Transverse colon (tissue), 4 donors: ENCODE measurements around the gene SRSF4. TPM values are rescaled to one million over a fixed set of nuclear protein-coding genes. Genes with fewer than 3 reads are reported as not detected.

Source experiments
- DNase-seq: peaks from one replicate; pipeline ENCODE4 v3.0.0-alpha.2; 2019
- H3K27ac ChIP-seq, 4 donors: fragments of 200-600 bp; sonication (generic); 2 replicates each; pipeline ENCODE4 v1.5.1; 2016 to 2018; ENCODE audit warnings: inconsistent platforms in 4 of 4
- H3K27me3 ChIP-seq: fragments of 200-600 bp; sonication (generic); 2 replicates; pipeline ENCODE4 v1.5.1; 2017; ENCODE audit warnings: inconsistent platforms
- H3K36me3 ChIP-seq, 4 donors: fragments of 200-600 bp; sonication (generic); 2 replicates each; pipeline ENCODE4 v1.5.1; 2017 to 2019; ENCODE audit warnings: inconsistent platforms in 4 of 4
- H3K4me1 ChIP-seq, 4 donors: fragments of 200-600 bp; sonication (generic); 2 replicates each; pipeline ENCODE4 v1.5.1; 2017 to 2020; ENCODE audit warnings: inconsistent platforms in 4 of 4
- H3K4me3 ChIP-seq, 4 donors: fragments of 200-600 bp; sonication (generic); 1 replicate in 1 of 4; 2 replicates in 3 of 4; pipeline versions ENCODE4 v1.5.1 to v1.6.1; 2017 to 2019; ENCODE audit warnings: inconsistent platforms in 4 of 4
- H3K9me3 ChIP-seq, 2 donors: fragments of 200-600 bp; sonication (generic); 2 replicates each; pipeline ENCODE4 v1.5.1; 2017 to 2019; ENCODE audit warnings: inconsistent platforms in 2 of 2
- EP300 ChIP-seq: sonication (generic); formaldehyde crosslinking; IDR thresholded peaks from one replicate; pipeline ENCODE4 v1.6.1; 2017; ENCODE audit warnings: antibody characterized with exemption, low read depth
- POLR2A ChIP-seq: fragments of 450-650 bp; IDR thresholded peaks from one replicate; pipeline ENCODE4 v1.6.1; 2016; ENCODE audit warnings: antibody characterized with exemption, mild to moderate bottlenecking, moderate library complexity
- POLR2AphosphoS5 ChIP-seq, 3 donors: sonication (generic); formaldehyde crosslinking; IDR thresholded peaks; one replicate each; pipeline ENCODE4 v1.6.1; 2016; ENCODE audit warnings: antibody characterized with exemption in 3 of 3
- WGBS, 2 donors: methylation state at CpG; one replicate each; pipeline ENCODE4 v1.1.5; 2018; ENCODE audit warnings: low coverage in 1 of 2; 5-methylcytosine and 5-hydroxymethylcytosine counted together
- in situ Hi-C, 4 donors: fragments of 200-750 bp; cut with MboI; loops; one replicate each; pipeline versions ENCODE4 v1.15.0 to v1.15.1; 2017; ENCODE audit warnings: low sequenced_read_pairs in 3 of 4, low pct_ligation_motif_present in 1 of 4, low pct_unique_long_range_greater_than_20kb in 1 of 4
- intact Hi-C: fragments of 100-400 bp; cut with DNase I; formaldehyde crosslinking; loops from one replicate; pipeline ENCODE4 v1.15.1; 2023; ENCODE audit warnings: low total_unique reads
- total RNA-seq, 4 donors: library from RNA; depleted of rRNA; stranded (reverse); fragments of >200 nt; gene quantifications; one replicate each; pipeline ENCODE4 v1.1.0, GENCODE V29; 2016
- TF ChIP-seq, protein P1 (sequence below), 5 experiments: fragments of 200-600 bp in 3 of 5; fragments of 450-650 bp in 2 of 5; sonication (generic) in 3 of 5; IDR thresholded peaks; 1 replicate in 2 of 5; 2 replicates in 3 of 5; pipeline ENCODE4 v1.5.1; 2016 to 2017; ENCODE audit warnings: antibody characterized with exemption in 5 of 5, inconsistent platforms in 3 of 5, mild to moderate bottlenecking in 2 of 5, moderate library complexity in 1 of 5

SRSF4 gene
- total RNA-seq, 4 donors from 2014 or later, result 67.3 to 98.0 (median 72.4) TPM

DNA sequence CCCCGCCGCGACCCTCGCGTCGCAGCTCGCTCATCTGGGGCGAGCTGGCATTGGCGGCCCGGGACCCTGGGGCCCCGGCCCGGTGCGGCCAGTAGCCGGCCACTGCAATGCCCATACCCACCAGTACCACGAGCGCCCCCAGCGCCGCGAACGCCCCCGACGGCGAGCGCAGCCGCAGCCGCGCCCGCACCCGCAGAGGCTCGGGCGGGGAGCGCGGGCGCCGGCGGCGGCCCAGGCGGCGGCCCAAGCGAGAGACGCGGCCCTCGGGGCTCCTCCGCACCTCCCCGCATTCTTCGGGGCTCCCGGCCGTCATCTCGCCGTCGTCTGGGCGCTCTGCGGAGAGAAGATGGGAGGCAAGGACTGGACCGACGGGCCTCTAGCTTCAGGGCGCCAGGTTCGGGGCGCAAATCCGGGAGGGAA is 60.2 kb downstream of the SRSF4 start:
- H3K4me1 ChIP-seq, result peaks cover 7 to 58% (median 43%) of the 10 kb centered on the region in 4 donors
- no peaks in the 10 kb centered on the region for H3K9me3 ChIP-seq
- TF ChIP-seq POLR2A (no peak), EP300 (no peak), POLR2AphosphoS5 (IDR thresholded peaks at IDR 0.05) (no peak)
- TF ChIP-seq, protein P1, sequence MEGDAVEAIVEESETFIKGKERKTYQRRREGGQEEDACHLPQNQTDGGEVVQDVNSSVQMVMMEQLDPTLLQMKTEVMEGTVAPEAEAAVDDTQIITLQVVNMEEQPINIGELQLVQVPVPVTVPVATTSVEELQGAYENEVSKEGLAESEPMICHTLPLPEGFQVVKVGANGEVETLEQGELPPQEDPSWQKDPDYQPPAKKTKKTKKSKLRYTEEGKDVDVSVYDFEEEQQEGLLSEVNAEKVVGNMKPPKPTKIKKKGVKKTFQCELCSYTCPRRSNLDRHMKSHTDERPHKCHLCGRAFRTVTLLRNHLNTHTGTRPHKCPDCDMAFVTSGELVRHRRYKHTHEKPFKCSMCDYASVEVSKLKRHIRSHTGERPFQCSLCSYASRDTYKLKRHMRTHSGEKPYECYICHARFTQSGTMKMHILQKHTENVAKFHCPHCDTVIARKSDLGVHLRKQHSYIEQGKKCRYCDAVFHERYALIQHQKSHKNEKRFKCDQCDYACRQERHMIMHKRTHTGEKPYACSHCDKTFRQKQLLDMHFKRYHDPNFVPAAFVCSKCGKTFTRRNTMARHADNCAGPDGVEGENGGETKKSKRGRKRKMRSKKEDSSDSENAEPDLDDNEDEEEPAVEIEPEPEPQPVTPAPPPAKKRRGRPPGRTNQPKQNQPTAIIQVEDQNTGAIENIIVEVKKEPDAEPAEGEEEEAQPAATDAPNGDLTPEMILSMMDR (IDR thresholded peaks at IDR 0.05), result peak in 3 of 5 experiments; percentile 3 to 15 (median 5)
- intact Hi-C loops, result loop anchor here (5.0 to 10.0 kb wide), 2 partner anchors 61 to 237 kb away; partner anchors contain the start of gene SRSF4
- 6% methylated on average over 35 of the region's 59 CpGs; no CpG with 5 or more reads in 1 of the 2 donors for WGBS, 2 donors
- peak overlapping the region; percentile 46 to 68 (median 58) for H3K4me3 ChIP-seq
- in situ Hi-C loops, result no loop called here
- H3K27ac ChIP-seq, result peak overlapping the region; percentile 94 to 97 (median 94)
- peaks cover 0 to 6% (median 0%) of the 10 kb centered on the region in 4 donors for H3K36me3 ChIP-seq
- peaks cover 53% of the 10 kb centered on the region for H3K27me3 ChIP-seq
- DNase-seq, result peak; percentile 10

DNA sequence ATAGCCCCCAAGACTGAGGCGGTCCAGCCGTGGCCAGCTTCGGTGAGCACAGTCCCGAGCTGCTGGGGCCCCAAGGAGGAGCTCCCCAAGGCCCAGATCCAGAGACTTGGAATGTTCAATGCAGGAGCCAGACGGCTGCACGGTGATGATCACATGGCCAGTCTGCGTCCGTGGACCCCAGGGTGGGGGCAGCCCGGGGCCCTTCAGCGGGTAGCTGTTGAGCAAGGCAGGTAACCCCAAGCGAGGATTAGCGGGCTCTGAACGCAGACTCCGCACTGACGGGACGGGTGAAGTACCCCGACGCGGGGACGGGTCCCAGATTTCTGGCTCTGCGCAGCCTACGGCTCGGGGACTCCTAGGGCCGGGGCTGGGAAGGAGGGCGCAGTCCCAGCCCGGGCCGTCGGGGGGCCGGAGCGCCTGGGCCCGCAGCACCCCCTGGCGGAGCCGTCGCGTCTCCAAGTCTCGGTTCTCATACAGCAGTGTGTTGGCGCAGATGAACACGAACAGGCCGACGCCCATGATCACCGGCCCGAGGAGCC is 60.7 kb downstream of the SRSF4 start:
- H3K27ac ChIP-seq, result peak overlapping the region; percentile 94 to 97 (median 94)
- peaks cover 0 to 8% (median 0%) of the 10 kb centered on the region in 4 donors for H3K36me3 ChIP-seq
- TF ChIP-seq POLR2AphosphoS5 (IDR thresholded peaks at IDR 0.05), result peak in 1 of 3 donors; percentile 35
- TF ChIP-seq EP300, result no peak
- TF ChIP-seq, protein P1 (IDR thresholded peaks at IDR 0.05), result peak; percentile 67 to 78 (median 73)
- in situ Hi-C loops, result no loop called here
- H3K9me3 ChIP-seq, result no peaks in the 10 kb centered on the region
- 5 to 59% methylated on average over 11 to 15 of the region's 42 CpGs for WGBS, 2 donors
- H3K4me3 ChIP-seq, result peak overlapping the region in 3 of 4 donors; percentile 46 to 67 (median 49)
- H3K27me3 ChIP-seq, result peaks cover 53% of the 10 kb centered on the region
- intact Hi-C loops, result loop anchor here (5.0 to 10.0 kb wide), 2 partner anchors 61 to 236 kb away; partner anchors contain the start of gene SRSF4
- peaks cover 7 to 58% (median 43%) of the 10 kb centered on the region in 4 donors for H3K4me1 ChIP-seq
- peak; percentile 61 for DNase-seq

GRCh38 chr1:29120367-29120766 is 61.3 kb downstream of the SRSF4 start:
- intact Hi-C loops (loop anchor here (5.0 to 10.0 kb wide), 2 partner anchors 62 to 236 kb away; partner anchors contain the start of gene SRSF4), in situ Hi-C loops (no loop called here)
- Histone ChIP-seq H3K27ac (peak overlapping the region; percentile 94 to 97 (median 94)), H3K9me3 (no peaks in the 10 kb centered on the region), H3K27me3 (peaks cover 48% of the 10 kb centered on the region), H3K36me3 (peaks cover 0 to 8% (median 3%) of the 10 kb centered on the region in 4 donors), H3K4me1 (peaks cover 7 to 57% (median 42%) of the 10 kb centered on the region in 4 donors), H3K4me3 (no peak overlapping the region)
- DNase-seq, result no peak
- TF ChIP-seq, protein P1 (IDR thresholded peaks at IDR 0.05), result no peak
- TF ChIP-seq POLR2A (no peak), POLR2AphosphoS5 (IDR thresholded peaks at IDR 0.05) (no peak), EP300 (no peak)
- WGBS, 2 donors, result 68% methylated on average over 6 of the region's 6 CpGs; no CpG with 5 or more reads in 1 of the 2 donors

GRCh38 chr1:29119121-29119929 is 62.4 kb downstream of the SRSF4 start:
- peak overlapping the region; percentile 94 to 97 (median 94) for H3K27ac ChIP-seq
- in situ Hi-C loops, result loop anchor here in 1 of 4 donors (10.0 kb wide), 1 partner anchor 75 kb away; no protein-coding TSS in a partner anchor
- 62 to 71% methylated on average over 3 to 12 of the region's 12 CpGs for WGBS, 2 donors

More at GRCh38 chr1:29119121-29119929, 62.4 kb downstream of the SRSF4 start:
- DNase-seq, result no peak
- TF ChIP-seq EP300 (no peak), POLR2AphosphoS5 (IDR thresholded peaks at IDR 0.05) (no peak), POLR2A (no peak)
- TF ChIP-seq, protein P1 (IDR thresholded peaks at IDR 0.05), result no peak
- H3K9me3 ChIP-seq, result no peaks in the 10 kb centered on the region
- peaks cover 38% of the 10 kb centered on the region for H3K27me3 ChIP-seq
- peaks cover 0 to 10% (median 4%) of the 10 kb centered on the region in 4 donors for H3K36me3 ChIP-seq
- intact Hi-C loops, result no loop called here
- no peak overlapping the region for H3K4me3 ChIP-seq
- H3K4me1 ChIP-seq, result peaks cover 7 to 48% (median 33%) of the 10 kb centered on the region in 4 donors
